ENCODE data around the gene OR11G2.
"Not testable (repeated sequence)": the region's sequence is repeated elsewhere in the genome, so short reads cannot be mapped to it uniquely, and the experiment has no call there.

DNA sequence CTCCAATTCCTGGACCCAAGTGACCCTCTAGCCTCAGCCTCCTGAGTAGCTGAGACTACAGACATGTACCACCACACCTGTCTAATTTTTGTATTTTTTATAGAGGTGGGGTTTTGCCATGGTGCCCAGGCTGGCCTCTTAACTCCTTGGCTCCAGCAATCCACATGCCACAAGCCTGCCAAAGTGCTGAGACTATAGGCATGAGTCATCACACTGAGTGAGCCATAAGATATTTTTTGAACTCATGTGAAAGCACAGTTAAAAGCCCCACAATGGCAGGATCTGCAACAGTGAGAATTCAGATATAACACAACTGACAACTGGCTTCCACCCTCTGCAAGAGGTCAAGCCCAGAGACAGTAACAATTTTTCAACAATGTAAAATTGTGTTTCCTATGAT, 20.8 kb upstream of the OR11G2 start:
- TF ChIP-seq, protein P1, sequence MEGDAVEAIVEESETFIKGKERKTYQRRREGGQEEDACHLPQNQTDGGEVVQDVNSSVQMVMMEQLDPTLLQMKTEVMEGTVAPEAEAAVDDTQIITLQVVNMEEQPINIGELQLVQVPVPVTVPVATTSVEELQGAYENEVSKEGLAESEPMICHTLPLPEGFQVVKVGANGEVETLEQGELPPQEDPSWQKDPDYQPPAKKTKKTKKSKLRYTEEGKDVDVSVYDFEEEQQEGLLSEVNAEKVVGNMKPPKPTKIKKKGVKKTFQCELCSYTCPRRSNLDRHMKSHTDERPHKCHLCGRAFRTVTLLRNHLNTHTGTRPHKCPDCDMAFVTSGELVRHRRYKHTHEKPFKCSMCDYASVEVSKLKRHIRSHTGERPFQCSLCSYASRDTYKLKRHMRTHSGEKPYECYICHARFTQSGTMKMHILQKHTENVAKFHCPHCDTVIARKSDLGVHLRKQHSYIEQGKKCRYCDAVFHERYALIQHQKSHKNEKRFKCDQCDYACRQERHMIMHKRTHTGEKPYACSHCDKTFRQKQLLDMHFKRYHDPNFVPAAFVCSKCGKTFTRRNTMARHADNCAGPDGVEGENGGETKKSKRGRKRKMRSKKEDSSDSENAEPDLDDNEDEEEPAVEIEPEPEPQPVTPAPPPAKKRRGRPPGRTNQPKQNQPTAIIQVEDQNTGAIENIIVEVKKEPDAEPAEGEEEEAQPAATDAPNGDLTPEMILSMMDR (conservative IDR thresholded peaks at IDR 0.05; ENCODE audit: low read depth in 2 of 2), result not testable (repeated sequence)
- not testable (repeated sequence) for TF ChIP-seq POLR2AphosphoS5 (IDR thresholded peaks at IDR 0.05; ENCODE audit: low read depth); JUNB (IDR thresholded peaks at IDR 0.05; ENCODE audit: unreplicated experiment); STAT1 (IDR thresholded peaks at IDR 0.05; ENCODE audit: unreplicated experiment); ETS1 (IDR thresholded peaks at IDR 0.05); EZH2phosphoT487 (IDR thresholded peaks at IDR 0.05; ENCODE audit: unreplicated experiment); EZH2 (IDR thresholded peaks at IDR 0.05; ENCODE audit: low read depth, unreplicated experiment); REST (IDR thresholded peaks at IDR 0.05; ENCODE audit: unreplicated experiment); ZNF114 (CRISPR knock-in tag; IDR thresholded peaks at IDR 0.05); ZNF331 (CRISPR knock-in tag; IDR thresholded peaks at IDR 0.05; ENCODE audit: low read depth); CREB1 (CRISPR knock-in tag; IDR thresholded peaks at IDR 0.05; ENCODE audit: low read depth)
- TF ChIP-seq, protein P2, sequence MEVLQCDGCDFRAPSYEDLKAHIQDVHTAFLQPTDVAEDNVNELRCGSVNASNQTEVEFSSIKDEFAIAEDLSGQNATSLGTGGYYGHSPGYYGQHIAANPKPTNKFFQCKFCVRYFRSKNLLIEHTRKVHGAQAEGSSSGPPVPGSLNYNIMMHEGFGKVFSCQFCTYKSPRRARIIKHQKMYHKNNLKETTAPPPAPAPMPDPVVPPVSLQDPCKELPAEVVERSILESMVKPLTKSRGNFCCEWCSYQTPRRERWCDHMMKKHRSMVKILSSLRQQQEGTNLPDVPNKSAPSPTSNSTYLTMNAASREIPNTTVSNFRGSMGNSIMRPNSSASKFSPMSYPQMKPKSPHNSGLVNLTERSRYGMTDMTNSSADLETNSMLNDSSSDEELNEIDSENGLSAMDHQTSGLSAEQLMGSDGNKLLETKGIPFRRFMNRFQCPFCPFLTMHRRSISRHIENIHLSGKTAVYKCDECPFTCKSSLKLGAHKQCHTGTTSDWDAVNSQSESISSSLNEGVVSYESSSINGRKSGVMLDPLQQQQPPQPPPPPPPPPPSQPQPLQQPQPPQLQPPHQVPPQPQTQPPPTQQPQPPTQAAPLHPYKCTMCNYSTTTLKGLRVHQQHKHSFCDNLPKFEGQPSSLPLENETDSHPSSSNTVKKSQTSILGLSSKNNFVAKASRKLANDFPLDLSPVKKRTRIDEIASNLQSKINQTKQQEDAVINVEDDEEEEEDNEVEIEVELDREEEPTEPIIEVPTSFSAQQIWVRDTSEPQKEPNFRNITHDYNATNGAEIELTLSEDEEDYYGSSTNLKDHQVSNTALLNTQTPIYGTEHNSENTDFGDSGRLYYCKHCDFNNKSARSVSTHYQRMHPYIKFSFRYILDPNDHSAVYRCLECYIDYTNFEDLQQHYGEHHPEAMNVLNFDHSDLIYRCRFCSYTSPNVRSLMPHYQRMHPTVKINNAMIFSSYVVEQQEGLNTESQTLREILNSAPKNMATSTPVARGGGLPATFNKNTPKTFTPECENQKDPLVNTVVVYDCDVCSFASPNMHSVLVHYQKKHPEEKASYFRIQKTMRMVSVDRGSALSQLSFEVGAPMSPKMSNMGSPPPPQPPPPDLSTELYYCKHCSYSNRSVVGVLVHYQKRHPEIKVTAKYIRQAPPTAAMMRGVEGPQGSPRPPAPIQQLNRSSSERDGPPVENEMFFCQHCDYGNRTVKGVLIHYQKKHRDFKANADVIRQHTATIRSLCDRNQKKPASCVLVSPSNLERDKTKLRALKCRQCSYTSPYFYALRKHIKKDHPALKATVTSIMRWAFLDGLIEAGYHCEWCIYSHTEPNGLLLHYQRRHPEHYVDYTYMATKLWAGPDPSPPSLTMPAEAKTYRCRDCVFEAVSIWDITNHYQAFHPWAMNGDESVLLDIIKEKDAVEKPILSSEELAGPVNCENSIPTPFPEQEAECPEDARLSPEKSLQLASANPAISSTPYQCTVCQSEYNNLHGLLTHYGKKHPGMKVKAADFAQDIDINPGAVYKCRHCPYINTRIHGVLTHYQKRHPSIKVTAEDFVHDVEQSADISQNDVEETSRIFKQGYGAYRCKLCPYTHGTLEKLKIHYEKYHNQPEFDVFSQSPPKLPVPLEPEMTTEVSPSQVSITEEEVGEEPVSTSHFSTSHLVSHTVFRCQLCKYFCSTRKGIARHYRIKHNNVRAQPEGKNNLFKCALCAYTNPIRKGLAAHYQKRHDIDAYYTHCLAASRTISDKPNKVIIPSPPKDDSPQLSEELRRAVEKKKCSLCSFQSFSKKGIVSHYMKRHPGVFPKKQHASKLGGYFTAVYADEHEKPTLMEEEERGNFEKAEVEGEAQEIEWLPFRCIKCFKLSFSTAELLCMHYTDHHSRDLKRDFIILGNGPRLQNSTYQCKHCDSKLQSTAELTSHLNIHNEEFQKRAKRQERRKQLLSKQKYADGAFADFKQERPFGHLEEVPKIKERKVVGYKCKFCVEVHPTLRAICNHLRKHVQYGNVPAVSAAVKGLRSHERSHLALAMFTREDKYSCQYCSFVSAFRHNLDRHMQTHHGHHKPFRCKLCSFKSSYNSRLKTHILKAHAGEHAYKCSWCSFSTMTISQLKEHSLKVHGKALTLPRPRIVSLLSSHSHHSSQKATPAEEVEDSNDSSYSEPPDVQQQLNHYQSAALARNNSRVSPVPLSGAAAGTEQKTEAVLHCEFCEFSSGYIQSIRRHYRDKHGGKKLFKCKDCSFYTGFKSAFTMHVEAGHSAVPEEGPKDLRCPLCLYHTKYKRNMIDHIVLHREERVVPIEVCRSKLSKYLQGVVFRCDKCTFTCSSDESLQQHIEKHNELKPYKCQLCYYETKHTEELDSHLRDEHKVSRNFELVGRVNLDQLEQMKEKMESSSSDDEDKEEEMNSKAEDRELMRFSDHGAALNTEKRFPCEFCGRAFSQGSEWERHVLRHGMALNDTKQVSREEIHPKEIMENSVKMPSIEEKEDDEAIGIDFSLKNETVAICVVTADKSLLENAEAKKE (CRISPR knock-in tag; IDR thresholded peaks at IDR 0.05), result not testable (repeated sequence)
